ENCODE measurements around the gene CNBD2. TPM values are rescaled to one million over a fixed set of nuclear protein-coding genes. Genes with fewer than 3 reads are reported as not detected.
"Not testable (repeated sequence)": the region's sequence is repeated elsewhere in the genome, so short reads cannot be mapped to it uniquely, and the experiment has no call there.

Gene CNBD2
- total and polyA plus RNA-seq, 10 of the 15 experiments (the other 5 are each of a cell fraction or from before 2014, with no cell fraction given) = 0.86 to 7.4 (median 4.6) TPM

DNA sequence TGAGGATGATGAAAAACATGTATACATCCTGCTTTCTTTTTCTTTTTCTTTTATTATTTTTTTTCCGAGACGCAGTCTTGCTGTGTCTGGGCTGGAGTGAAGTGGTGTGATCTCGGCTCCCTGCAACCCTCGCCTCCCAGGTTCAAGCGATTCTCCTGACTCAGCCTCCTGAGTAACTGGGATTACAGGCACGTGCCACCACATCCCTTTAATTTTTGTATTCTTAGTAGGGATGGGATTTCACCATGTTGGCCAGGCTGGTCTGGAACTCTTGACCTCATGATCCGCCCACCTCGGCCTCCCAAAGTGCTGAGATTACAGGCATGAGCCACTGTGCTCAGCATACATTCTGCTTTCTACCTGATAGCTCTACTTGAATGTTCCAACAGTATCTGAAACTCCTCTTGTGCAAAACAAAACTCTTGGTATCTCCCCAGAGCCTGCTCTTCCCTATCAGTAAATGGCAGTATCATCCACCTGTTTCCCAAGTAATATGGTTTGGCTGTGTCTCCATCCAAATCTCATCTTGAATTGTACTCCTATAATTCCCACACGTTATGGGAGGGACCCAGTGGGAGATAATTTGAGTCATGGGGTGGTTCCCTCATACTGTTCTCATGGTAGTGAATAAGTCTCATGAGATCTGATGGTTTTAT is 85.6 kb downstream of the CNBD2 start:
- WGBS (ENCODE audit: insufficient coverage, insufficient replicate concordance, low lambda C conversion rate, missing lambda C conversion rate) = 46% methylated on average over 9 of the region's 9 CpGs
- ChIA-PET CTCF (interaction anchor here (0.5 to 1.4 kb wide), 2 partner anchors 42 to 56 kb away, joined by 3 read pairs; no protein-coding TSS in a partner anchor), RAD21 (ENCODE audit: unreplicated experiment) (interaction anchor here (0.5 kb wide), 1 partner anchor 82 kb away, joined by 4 read pairs; no protein-coding TSS in a partner anchor), SMC1A (ENCODE audit: uncharacterized antibody, unreplicated experiment) (interaction anchor here (0.6 to 2.5 kb wide), 2 partner anchors 13 to 57 kb away, joined by 3 to 13 read pairs; no protein-coding TSS in a partner anchor)
- intact Hi-C loops (cut with micrococcal nuclease; ENCODE audit: unreplicated experiment) = loop anchor here (5.0 kb wide), 1 partner anchor 83 kb away; no protein-coding TSS in a partner anchor
- H3K4me2 ChIP-seq (ENCODE audit: control insufficient read depth, insufficient read depth) = peak overlapping the region; percentile 55
- H3K9me3 ChIP-seq (replicated peaks; ENCODE audit: control insufficient read depth, insufficient read depth, low read length); ATAC-seq; POLR2A ChIA-PET; FAIRE-seq; H3K9ac ChIP-seq (ENCODE audit: control insufficient read depth, insufficient read depth, low read length); H4K20me1 ChIP-seq (ENCODE audit: control insufficient read depth, insufficient read depth); in situ Hi-C loops (cut with MboI); H3K27me3 ChIP-seq (replicated peaks in 1 of 2; ENCODE audit: control insufficient read depth in 2 of 2, insufficient read depth in 2 of 2, low read length in 1 of 2); BruUV-seq (replicated peaks); H3K36me3 ChIP-seq (ENCODE audit: control insufficient read depth in 2 of 2, insufficient read depth in 2 of 2, low read length in 1 of 2): not testable (repeated sequence)
- TF ChIP-seq, protein P1, sequence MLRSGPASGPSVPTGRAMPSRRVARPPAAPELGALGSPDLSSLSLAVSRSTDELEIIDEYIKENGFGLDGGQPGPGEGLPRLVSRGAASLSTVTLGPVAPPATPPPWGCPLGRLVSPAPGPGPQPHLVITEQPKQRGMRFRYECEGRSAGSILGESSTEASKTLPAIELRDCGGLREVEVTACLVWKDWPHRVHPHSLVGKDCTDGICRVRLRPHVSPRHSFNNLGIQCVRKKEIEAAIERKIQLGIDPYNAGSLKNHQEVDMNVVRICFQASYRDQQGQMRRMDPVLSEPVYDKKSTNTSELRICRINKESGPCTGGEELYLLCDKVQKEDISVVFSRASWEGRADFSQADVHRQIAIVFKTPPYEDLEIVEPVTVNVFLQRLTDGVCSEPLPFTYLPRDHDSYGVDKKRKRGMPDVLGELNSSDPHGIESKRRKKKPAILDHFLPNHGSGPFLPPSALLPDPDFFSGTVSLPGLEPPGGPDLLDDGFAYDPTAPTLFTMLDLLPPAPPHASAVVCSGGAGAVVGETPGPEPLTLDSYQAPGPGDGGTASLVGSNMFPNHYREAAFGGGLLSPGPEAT (IDR thresholded peaks at IDR 0.05; ENCODE audit: low read depth) = peak; percentile 75; the same call in 1 of the 2 replicates
- TF ChIP-seq BHLHE40 (IDR thresholded peaks at IDR 0.05; ENCODE audit: borderline replicate concordance in 1 of 2, low read depth in 2 of 2, low read length in 1 of 2) (peak; percentile 11 to 74; a peak in 2 of 4 replicates), GATAD2B (conservative IDR thresholded peaks at IDR 0.05; ENCODE audit: low read depth) (peak; percentile 65; the same call in 1 of the 2 replicates), IKZF1 (conservative IDR thresholded peaks at IDR 0.05) (peak; percentile 32; the same call in 1 of the 2 replicates), MEF2B (IDR thresholded peaks at IDR 0.05; ENCODE audit: partially characterized antibody, poor library complexity, severe bottlenecking) (peak; percentile 92), SPI1 (IDR thresholded peaks at IDR 0.05; ENCODE audit: borderline replicate concordance, insufficient read depth, low read depth, low read length) (0 out of 2 replicates have a peak, but pooled peaks have one; percentile 8), ATF7 (IDR thresholded peaks at IDR 0.05; ENCODE audit: low read depth) (peak; percentile 65), JUNB (IDR thresholded peaks at IDR 0.05) (peak; percentile 28), IKZF2 (IDR thresholded peaks at IDR 0.05) (peak; percentile 50 to 52; a peak in 1 of 4 replicates)
- TF ChIP-seq, protein P2, sequence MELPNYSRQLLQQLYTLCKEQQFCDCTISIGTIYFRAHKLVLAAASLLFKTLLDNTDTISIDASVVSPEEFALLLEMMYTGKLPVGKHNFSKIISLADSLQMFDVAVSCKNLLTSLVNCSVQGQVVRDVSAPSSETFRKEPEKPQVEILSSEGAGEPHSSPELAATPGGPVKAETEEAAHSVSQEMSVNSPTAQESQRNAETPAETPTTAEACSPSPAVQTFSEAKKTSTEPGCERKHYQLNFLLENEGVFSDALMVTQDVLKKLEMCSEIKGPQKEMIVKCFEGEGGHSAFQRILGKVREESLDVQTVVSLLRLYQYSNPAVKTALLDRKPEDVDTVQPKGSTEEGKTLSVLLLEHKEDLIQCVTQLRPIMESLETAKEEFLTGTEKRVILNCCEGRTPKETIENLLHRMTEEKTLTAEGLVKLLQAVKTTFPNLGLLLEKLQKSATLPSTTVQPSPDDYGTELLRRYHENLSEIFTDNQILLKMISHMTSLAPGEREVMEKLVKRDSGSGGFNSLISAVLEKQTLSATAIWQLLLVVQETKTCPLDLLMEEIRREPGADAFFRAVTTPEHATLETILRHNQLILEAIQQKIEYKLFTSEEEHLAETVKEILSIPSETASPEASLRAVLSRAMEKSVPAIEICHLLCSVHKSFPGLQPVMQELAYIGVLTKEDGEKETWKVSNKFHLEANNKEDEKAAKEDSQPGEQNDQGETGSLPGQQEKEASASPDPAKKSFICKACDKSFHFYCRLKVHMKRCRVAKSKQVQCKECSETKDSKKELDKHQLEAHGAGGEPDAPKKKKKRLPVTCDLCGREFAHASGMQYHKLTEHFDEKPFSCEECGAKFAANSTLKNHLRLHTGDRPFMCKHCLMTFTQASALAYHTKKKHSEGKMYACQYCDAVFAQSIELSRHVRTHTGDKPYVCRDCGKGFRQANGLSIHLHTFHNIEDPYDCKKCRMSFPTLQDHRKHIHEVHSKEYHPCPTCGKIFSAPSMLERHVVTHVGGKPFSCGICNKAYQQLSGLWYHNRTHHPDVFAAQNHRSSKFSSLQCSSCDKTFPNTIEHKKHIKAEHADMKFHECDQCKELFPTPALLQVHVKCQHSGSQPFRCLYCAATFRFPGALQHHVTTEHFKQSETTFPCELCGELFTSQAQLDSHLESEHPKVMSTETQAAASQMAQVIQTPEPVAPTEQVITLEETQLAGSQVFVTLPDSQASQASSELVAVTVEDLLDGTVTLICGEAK (IDR thresholded peaks at IDR 0.05; ENCODE audit: borderline replicate concordance) = peak; percentile 4; the same call in 1 of the 2 replicates
- peaks cover 16% of the 10 kb centered on the region for H3K79me2 ChIP-seq (ENCODE audit: control insufficient read depth, insufficient read depth, low read length)
- H2AFZ ChIP-seq (ENCODE audit: control insufficient read depth, low read depth, low read length) = peak overlapping the region; percentile 85
- peak; percentile 24 for DNase-seq (ENCODE audit: low read depth, low spot score)
- H3K4me3 ChIP-seq = peak overlapping the region; percentile 2; the same call in 1 of the 2 replicates
- peaks cover 11% of the 10 kb centered on the region for H3K4me1 ChIP-seq (ENCODE audit: control insufficient read depth, insufficient read depth, low read length)
- peak overlapping the region; percentile 55 for H3K27ac ChIP-seq (ENCODE audit: control insufficient read depth, insufficient read depth)

All from GM12878 (cell line).